GM21526 (cell line): ENCODE measurements around the gene ARHGAP22.

Source experiments
- ATAC-seq: cut with Tn5 transposase; IDR thresholded peaks from one replicate; pipeline ENCODE4 v1.9.1; 2021; ENCODE audit warnings: moderate library complexity; ENCODE audit not compliant: unreplicated experiment, low FRiP score

The ARHGAP22 gene

GRCh38 chr10:48501787-48502771, 102.8 kb downstream of the ARHGAP22 start:
- ATAC-seq: no peak

- no peak for ATAC-seq
These were observed 103.6 kb downstream of the ARHGAP22 start for GRCh38 chr10:48501226-48501625.

GRCh38 chr10:48500771-48501170, 104.1 kb downstream of the ARHGAP22 start:
- no peak for ATAC-seq

- no peak for ATAC-seq
These were observed 105.8 kb downstream of the ARHGAP22 start for GRCh38 chr10:48498940-48499510.

- ATAC-seq: no peak
These were observed 106.8 kb downstream of the ARHGAP22 start for GRCh38 chr10:48497780-48498770.

GRCh38 chr10:48496831-48497779, 107.8 kb downstream of the ARHGAP22 start:
- no peak for ATAC-seq

GRCh38 chr10:48496105-48496830, 108.6 kb downstream of the ARHGAP22 start:
- ATAC-seq: no peak

GRCh38 chr10:48495282-48496045, 109.4 kb downstream of the ARHGAP22 start:
- ATAC-seq: no peak

GRCh38 chr10:48494611-48495010, 110.3 kb downstream of the ARHGAP22 start:
- ATAC-seq: no peak

GRCh38 chr10:48494073-48494472, 110.8 kb downstream of the ARHGAP22 start:
- ATAC-seq: no peak

GRCh38 chr10:48493083-48493871, 111.6 kb downstream of the ARHGAP22 start:
- no peak for ATAC-seq

- ATAC-seq: no peak
These were observed 112.7 kb downstream of the ARHGAP22 start for GRCh38 chr10:48492201-48492600.

- no peak for ATAC-seq
These were observed 113.3 kb downstream of the ARHGAP22 start for GRCh38 chr10:48491392-48492139.

- ATAC-seq: no peak
These were observed 113.9 kb downstream of the ARHGAP22 start for GRCh38 chr10:48490946-48491345.

- no peak for ATAC-seq
These were observed 114.3 kb downstream of the ARHGAP22 start for GRCh38 chr10:48490571-48490940.

- ATAC-seq: no peak
These were observed 115.8 kb downstream of the ARHGAP22 start for GRCh38 chr10:48489099-48489498.

- ATAC-seq: no peak
These were observed 117.6 kb downstream of the ARHGAP22 start for GRCh38 chr10:48487244-48487643.
